ENCODE results near the gene USP46.

USP46 gene

DNA sequence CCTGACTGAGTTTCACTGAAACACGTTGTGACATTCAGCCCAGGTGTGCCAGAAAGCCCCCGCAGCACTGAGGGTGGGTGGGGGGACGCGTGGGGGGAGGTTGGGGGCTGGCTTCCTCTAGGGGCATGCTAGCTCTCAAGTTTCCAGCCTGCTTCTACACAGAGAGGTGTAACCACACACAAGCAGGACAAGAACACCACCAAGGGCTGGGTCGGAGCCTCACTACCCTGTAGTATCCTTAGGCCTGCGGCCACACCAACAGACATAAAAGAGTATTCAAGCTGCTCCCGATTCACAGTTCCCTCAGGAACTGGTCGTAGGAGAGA is 1.8 kb downstream of the USP46 start:
- no peak for DNase-seq (ENCODE audit: low spot score)

DNA sequence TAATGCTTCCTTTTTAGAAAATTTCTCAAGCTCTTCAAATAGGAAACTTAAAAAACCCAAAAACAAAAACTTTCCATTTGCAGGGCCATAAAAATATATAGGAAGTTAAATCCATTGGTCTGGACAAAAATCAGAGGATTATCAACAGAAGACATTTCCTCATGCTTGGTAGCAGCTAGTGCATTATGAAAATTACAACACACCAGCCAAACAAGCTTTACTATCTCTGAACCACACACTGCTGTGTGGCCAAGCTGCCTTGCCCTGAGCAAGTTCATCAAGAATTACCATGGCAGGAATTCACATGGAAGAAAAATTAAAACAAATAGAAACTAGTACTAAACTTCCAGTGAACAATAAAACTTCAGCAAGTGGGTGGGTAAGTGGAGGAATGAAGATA is 3.6 kb downstream of the USP46 start:
- no peak for DNase-seq (ENCODE audit: low spot score)

DNA sequence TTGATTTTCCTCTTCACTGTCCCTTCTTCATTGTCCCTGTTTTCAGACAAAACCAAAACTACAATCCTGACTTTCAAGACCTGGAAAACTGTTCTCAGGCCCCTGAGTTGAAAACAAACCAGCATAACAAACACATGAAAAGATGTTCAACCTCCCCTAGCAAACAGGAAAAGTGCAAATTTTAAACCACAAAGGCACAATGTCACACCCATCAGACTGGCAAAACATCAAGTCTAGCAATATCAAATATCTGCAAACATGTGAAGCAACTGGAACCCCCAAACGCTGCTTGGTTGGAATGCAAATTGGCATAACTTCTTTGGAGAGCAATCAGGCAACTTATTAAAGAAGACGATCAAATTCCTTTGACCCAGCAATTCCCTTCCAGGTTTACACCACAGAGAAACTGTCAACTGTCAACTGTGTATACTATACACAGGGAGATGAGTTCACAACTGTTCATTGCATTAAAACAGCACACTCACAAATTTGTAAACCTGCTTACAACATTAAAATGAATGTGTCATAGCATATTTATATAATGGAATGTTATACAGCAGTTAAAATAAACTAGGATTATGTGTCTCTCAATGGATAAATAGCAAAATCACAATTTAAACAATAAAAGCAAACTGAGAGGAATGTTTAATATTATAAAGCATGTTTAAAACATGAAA is 7.0 kb downstream of the USP46 start:
- DNase-seq (ENCODE audit: low spot score), result no peak

DNA sequence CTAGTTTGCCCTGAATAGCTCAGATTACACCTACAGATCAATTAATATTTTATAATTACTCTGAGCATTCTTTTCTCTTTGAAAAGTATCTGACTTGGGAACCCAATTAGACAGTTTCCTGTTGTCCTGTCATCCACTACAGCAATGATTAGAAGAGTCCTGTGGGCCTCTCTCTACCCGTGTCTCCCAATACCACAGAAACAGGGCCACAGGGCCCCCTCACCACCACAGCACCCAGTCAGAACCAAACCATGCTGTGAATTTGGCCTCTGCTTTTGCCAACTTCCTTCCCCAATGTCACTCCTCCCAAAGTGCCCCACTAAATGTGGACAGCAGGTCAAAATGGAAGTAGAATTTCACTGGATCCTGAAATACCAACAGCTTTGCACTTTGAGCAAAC is 10.3 kb downstream of the USP46 start:
- DNase-seq (ENCODE audit: low spot score), result no peak

DNA sequence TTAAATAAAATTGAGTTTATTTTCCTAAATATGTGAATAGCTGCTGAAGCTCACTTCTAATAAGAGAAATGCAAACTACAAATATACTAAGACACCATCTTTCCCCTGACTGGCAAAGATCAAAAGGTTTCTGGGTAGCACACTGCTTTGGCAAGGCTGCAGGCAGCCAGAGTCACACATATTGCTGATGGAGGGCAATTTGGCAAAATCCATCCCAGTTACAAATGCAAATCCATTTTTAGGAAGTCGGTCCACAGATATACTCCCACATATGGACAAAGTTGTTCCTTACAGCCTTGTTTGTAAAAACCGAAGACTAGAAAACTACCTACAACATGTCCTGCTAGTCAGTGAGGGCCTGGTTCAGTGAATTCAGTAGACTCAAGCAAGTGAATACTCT is 12.4 kb downstream of the USP46 start:
- no peak for DNase-seq (ENCODE audit: low spot score)

DNA sequence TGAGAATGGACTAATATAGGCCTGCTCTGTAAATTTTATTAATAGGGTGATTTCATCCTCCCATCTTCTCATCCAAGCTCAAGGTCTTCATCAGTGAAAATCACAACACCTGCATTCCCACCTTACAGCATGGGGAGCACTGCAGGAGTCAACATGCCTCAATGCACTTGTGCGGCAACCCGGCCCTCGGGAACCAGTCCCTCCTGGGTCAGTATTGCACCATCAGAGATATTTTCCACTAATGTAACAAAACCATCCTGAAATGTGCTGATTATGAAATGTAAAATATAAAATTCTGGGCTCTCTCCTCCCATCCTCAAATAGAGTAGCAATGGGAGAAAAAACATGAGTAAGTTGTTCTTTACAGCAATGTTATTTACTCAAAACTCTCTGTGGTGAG is 13.0 kb downstream of the USP46 start:
- no peak for DNase-seq (ENCODE audit: low spot score)

DNA sequence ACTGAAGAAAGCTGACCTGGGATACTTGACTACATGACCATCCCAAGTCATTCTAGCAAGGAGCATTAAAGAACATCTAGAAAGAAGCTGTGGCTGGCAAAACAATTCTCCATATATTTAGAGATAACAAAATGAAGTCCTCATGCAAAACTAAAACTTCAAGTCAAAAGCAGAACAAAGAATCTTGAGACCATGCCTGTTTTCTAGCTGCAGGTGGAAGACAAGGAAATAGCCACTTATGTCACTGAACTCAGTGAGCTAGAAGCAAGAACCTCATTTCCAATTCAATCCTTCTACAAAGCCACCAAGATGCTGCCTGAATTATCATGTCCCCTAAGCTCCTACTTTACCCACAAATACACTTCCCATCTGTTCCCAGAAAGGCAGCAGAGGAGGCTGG is 13.8 kb downstream of the USP46 start:
- no peak for DNase-seq (ENCODE audit: low spot score)

DNA sequence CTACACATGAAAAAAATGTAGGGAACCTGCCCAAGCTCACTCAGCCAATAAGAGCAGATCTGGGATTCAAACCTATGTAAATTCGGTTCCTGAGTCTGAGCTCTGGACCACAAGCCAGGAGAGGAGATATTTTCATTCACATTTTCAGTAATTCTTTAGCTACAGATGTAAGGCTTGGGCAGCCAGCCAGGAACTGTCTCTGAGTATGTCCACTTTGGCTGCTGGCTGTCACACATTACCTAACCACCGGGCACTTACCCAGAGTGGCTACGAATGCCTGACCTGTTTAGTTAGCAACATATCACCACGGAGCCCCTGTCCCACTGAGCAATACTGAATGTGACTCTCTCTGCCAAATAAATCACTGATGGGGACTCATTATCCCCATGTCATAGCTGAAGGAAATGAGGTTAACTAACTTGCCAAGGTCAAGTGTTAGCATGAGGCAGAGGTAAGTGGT is 15.3 kb downstream of the USP46 start:
- no peak for DNase-seq (ENCODE audit: low spot score)

DNA sequence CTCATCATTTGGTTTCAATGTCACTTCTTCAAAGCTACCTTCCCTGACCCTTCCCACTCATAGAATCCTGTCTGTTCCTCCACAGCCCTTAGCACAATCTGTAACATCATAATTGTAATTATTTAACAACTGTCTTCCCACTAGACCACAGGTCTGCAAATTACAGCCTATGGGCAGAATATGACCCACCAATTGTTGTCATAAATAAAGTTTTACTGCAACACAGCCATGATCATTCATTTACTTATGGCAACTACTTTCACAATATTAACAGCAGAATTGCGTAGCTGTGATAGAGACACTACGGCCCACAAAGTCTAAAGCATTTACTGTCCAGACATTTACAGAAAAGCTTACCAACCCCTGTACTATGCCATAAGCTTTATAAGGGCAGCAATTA is 15.9 kb downstream of the USP46 start:
- DNase-seq (ENCODE audit: low spot score), result no peak

DNA sequence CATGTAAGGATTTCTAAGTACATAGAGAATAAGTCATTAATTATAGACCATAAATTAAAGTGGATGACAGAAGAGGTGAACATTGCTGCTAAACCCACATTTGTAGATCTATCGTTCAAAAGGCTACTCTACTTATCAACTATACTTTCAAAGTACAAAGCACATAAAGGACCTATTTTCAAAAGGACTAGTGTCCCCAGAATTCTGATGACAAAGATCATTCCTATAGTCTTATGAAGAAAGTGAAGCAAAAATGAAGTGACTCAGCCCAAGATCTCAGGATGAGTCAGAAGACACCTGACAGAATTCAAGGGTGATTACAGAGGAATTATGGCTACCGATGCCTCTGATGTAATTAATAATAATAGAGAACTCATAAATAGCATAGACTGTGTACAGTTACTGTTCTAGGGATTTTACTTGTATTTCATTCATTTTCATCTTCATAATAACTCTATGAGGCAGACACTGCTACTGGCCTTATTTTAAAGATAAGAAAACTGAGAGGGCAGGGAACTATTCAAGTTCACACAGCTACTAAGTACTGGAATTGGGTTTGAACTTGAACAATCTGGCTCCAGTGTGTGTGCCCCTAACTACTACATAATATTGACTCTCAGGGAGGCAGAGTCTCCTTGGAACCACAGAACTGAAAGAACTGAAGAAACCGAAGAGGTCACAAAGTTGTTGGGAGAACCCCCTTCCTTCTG is 17.1 kb downstream of the USP46 start:
- peak; percentile 28 for DNase-seq (ENCODE audit: low spot score)

DNA sequence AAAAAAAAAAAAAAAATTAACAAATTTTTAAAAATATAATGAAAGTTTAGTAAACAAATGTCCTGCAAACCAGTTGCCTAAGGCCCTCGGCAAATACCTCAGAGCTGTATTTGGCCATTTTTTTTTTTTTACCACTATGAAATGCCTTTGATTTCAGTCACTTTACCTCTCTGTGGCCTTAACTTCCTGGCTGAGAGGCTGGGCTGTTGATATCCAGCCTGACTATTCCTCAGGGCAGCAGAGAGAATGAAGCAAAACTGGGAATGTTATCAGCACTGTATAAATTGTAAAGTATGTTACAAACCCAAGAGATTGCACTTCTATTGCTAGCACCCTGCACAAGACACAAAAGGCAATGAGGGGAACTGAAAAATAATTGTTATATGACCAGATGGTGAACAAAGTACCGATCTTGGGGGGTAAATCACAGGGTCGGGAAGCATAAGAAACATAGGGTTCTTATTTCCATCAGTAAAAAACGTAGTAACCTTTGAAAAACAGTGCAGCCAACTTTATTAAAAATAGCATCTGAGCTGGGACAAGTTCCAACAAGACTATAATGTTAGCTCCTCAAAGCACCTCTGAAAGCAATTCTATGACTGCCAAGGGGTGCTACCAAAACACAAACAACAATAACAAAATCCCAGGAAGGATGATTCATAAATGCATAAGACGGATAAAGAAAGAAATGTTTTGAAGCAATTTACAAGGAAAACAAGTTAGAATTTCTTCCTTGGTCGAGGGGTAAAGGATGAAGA is 18.1 kb downstream of the USP46 start:
- DNase-seq (ENCODE audit: low spot score), result no peak

DNA sequence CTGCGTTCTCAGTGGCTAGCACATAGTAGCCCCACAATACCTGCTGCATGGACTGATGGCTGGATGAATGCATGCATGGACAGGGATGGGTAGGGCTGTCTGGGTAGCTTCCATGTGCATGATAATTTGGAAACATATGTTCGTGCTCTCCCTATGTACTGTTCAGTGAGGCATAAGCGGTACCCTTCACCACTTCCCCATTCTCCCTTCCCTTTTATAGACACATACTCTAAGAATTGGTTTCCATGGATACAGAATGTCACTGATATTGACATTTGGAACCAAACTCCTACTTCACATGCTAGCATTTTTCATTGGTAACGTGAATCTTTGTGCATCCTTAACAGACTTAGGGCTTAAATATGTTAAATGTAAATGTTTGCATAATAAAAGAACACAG is 20.4 kb downstream of the USP46 start:
- DNase-seq (ENCODE audit: low spot score), result no peak

DNA sequence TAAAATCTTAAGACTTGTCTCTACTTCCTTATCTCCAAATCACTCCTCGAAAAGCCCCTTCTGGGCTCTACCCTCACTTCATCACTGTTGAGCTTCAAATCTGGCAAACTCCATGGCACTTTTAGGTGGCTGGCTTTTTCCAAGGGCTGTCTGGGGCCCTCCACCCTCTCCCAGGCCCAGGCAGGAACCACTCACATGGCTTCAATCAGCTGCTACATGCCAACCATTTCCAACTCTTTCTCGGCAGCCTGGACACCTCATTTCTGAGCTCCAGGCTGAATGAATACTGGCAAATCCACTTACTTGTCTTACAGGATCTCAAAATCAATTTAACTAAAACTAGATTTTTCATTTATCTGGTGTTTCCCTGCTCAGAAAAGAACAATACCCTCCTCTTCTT is 22.0 kb downstream of the USP46 start:
- no peak for DNase-seq (ENCODE audit: low spot score)

DNA sequence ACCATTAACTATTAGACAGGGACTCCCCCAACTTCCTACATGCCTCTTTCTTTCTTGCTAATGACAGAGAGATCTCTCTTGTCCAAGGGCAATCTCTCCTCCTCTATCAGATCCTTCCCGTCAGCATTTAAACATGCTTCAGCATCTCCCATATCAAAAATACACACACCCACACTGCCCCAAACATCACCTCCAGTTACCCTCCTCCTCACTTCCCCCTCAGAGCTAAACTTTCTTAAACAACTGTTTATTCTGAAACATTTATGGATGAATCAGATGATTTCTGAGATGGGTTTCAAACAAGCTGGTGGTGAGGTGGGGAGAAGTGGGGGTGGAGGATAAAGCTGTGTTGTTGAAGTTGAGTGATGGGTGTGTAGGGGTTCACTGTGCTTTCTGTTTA is 23.5 kb downstream of the USP46 start:
- no peak for DNase-seq (ENCODE audit: low spot score)

DNA sequence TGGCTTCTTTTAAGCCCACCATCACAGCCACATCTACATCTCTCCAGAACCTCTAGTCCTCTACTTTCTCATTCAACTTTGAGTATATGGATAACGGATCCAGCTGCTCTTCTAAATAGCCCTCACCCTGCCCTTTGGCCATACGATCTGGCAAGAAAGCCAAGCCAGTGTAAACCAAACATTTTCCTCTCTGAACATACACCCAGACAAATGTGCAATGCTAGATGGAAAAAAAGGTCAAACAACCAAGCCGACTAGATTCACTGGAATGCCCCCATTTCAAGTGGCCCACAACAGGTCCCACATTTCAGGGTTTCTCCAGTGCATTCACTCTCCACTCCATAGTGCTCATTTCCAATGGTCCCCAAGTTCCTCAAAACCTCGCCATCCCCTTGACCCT is 24.0 kb downstream of the USP46 start:
- DNase-seq (ENCODE audit: low spot score), result no peak

DNA sequence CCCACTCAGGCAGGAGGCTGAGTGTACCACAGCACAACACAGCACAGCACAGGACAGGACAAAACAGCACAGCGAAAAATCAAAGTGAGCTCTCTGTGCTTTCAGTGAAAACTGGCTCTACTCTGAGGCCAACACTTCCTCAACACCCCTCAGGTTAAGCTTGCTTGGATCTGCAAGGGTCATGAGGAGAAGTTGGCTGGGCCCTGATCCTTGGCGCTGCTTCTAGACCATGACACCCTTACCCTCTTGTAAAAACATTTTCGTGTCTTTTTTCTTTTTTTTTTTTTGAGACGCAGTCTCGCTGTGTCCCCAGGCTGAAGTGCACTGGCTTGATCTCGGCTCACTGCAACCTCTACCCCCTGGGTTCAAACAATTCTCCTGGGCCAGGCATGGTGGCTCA is 25.3 kb downstream of the USP46 start:
- no peak for DNase-seq (ENCODE audit: low spot score)

DNA sequence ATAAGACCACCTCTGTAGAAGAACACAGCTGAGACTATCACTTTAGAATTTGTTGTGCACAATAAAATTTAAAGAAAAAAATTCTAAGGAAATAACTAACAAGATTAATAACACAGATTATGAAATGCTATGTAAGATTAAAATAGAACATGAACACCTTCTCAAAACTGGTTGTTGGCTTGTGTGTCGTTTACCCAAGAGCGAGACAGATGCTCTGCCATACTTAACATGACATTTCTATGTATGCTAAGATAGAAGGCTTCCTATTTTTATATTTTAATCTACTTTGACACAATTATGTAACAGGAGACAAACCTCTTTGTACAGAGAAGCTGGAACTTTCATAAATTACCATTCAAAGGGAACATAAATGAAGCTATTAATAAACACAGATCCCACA is 30.1 kb downstream of the USP46 start:
- no peak for DNase-seq (ENCODE audit: low spot score)

DNA sequence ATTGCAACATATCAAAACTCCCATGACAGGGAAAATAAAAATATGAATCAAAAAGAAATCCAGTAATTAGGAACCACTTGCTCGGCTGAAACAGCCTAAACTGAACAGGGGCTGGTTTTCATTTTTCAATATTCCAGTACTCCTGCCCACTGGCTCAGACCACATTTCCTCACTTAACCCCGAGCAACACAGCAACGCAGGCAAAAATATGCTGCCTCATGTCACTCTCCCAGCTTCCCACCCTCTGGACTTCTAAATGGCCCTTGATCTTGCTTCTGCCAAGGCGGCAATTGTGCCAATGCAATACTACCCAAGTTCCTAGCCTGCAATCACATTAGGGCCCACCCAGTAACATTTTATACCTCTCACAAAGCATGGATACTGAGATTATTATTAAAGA is 30.6 kb downstream of the USP46 start:
- DNase-seq (ENCODE audit: low spot score), result no peak

DNA sequence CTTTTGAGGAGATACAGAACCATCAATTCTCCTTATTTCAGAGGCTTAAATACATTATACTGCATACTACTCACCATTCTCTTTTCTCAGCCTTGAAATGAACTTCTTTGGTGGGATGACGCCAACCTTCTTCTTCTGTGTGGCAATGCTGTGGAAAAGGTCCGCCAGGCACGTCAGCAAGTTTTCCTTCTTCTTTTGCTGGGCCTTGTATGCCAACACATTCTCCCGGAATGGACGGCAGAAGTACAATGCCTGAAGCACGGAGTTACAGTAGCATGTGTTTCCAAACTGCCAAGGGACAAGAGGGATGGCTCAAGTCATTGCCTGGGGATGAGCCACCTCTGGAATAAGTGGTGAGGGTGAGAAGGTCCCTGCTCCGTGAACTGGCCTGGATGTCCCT is 31.2 kb downstream of the USP46 start:
- DNase-seq (ENCODE audit: low spot score), result no peak

DNA sequence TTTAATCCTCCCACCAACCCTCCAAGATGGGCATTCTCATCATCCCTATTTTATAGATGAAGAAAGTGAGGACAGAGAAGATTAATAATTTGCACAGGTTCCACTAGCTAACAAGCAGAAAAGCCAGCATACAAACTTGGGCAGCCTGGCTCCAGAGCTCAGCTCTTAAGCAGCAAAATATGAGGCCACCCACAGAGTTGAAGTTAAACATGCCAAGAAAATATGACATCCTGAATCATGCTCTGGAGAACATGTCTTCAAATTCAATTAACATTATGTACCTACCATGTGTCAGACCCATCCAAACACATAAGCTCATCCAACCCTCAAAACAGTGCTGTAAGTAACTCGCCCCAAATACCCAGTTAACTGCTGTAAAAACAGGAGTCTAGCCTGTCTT is 33.9 kb downstream of the USP46 start:
- DNase-seq (ENCODE audit: low spot score), result no peak

DNA sequence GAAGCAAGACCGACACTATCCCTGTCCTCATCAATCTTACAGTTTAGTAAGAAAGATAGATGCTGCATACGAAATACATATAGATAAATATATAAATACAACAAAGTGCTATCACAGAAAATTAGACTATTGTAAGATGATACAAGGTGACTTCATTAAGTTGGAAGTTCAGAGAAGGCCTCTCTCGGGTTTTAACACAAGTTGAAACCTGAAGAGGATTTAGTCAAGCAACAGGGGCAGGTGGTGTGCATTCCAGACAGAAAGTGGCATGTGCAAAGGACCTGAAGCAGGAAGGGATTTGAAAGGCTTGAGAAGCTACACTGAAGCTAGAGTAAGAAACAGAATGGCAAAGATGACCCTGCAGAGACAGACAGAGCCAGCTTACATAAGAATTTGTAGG is 36.5 kb downstream of the USP46 start:
- no peak for DNase-seq (ENCODE audit: low spot score)

DNA sequence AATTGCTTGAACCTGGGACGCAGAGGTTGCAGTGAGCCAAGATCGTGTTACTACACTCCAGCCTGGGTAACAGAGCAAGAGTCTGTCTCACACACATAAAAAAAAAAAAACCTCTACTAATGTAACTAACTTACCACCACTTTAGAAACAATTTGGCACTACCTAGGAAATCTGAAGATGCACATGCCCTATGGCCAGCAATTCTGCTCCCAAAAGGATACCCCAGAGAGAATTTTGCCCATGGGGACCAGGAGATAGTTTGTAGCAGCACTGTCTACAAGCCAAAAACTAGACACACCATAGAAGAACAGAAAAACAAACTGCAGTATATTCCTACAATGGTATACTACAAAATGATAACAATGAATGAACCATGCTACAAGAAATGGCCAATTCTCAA is 37.5 kb downstream of the USP46 start:
- DNase-seq (ENCODE audit: low spot score), result no peak

DNA sequence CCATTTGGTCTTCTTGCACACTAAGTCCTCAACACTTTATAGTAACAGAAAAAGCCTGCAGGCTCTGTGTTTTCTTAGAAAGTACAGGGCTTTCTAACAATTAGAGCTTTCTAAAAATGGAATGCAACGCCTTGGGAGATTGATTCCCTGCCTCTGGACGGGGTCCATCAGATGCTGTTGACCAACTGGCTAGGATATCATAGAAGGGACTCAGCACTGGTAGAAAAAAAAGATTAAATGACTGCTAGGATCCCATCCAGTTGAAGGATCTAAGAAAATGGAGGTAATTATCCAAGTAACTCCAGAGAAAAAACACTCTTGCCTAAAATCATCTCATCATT is 39.5 kb downstream of the USP46 start:
- DNase-seq (ENCODE audit: low spot score), result no peak

Data from CD4-positive, alpha-beta T cell treated with Interleukin-15 for 4 hours (primary cell).